IMR-90 (cell line): ENCODE measurements around the gene KLRF1. TPM values are rescaled to one million over a fixed set of nuclear protein-coding genes. Genes with fewer than 3 reads are reported as not detected.

Experiments used
- ATAC-seq: fragments of 200-7000 bp; cut with Tn5 transposase; 2 replicates; pipeline ENCODE4 v1.9.1; 2020; ENCODE audit warnings: low read depth, mild to moderate bottlenecking, moderate library complexity
- BruUV-seq: library from RNA; stranded (reverse); fragments of 400-500 nt; replicated peaks from 2 replicates; lab custom pipeline; 2021; lab: Mats Ljungman, UMichigan
- CTCF ChIA-PET: fragments of 300-600 bp; formaldehyde crosslinking; extraction: SDS; loops from one replicate; lab custom pipeline; 2021; ENCODE audit warnings: antibody characterized with exemption; lab: Yijun Ruan, JAX
- POLR2A ChIA-PET: fragments of 300-600 bp; sonication (Branson Sonifier 250); formaldehyde crosslinking; loops from one replicate; lab custom pipeline; 2022; ENCODE audit warnings: antibody characterized with exemption; ENCODE audit not compliant: unreplicated experiment; lab: Charles Lee
- DNase-seq: peaks from one replicate; pipeline ENCODE4 v3.0.0; 2013
- H2AFZ ChIP-seq: replicated peaks from 2 replicates; pipeline ENCODE3; 2013; ENCODE audit warnings: low read length, mild to moderate bottlenecking; ENCODE audit not compliant: poor library complexity
- H2AK5ac ChIP-seq: 2 replicates; pipeline ENCODE4 v1.6.1; 2013; ENCODE audit warnings: low read depth, low read length, inconsistent platforms
- H2AK9ac ChIP-seq: replicated peaks from 2 replicates; pipeline ENCODE3; 2013; ENCODE audit warnings: mild to moderate bottlenecking, low read depth, low read length, moderate library complexity; ENCODE audit not compliant: poor library complexity
- H2BK120ac ChIP-seq: 2 replicates; pipeline ENCODE4 v1.6.1; 2013; ENCODE audit warnings: low read depth, low read length, inconsistent platforms
- H2BK15ac ChIP-seq: 3 replicates; pipeline ENCODE4 v1.6.1; 2013; ENCODE audit warnings: low read depth, low read length, inconsistent platforms
- H2BK20ac ChIP-seq: 2 replicates; pipeline ENCODE4 v1.6.1; 2013; ENCODE audit warnings: low read depth, mild to moderate bottlenecking, inconsistent platforms, low read length, moderate library complexity
- H2BK5ac ChIP-seq: 2 replicates; pipeline ENCODE4 v1.6.1; 2013; ENCODE audit warnings: mild to moderate bottlenecking, low read depth, low read length, inconsistent platforms; ENCODE audit not compliant: poor library complexity, severe bottlenecking
- H3K14ac ChIP-seq: replicated peaks from 2 replicates; pipeline ENCODE4 v1.6.1; 2013; ENCODE audit warnings: low read depth, low read length, inconsistent platforms
- H3K18ac ChIP-seq: 2 replicates; pipeline ENCODE4 v1.6.1; 2013; ENCODE audit warnings: low read depth, low read length, control low read depth
- H3K23ac ChIP-seq: 2 replicates; pipeline ENCODE4 v1.6.1; 2013; ENCODE audit warnings: low read depth, low read length, inconsistent platforms
- H3K27ac ChIP-seq: 2 replicates; pipeline ENCODE4 v1.5.1; 2013; ENCODE audit warnings: mild to moderate bottlenecking, control low read depth, low read length; ENCODE audit not compliant: insufficient read depth
- H3K27me3 ChIP-seq: 2 replicates; pipeline ENCODE4 v1.6.1; 2013; ENCODE audit warnings: low read length; ENCODE audit not compliant: control insufficient read depth, insufficient read depth
- H3K36me3 ChIP-seq: 2 replicates; pipeline ENCODE4 v1.6.1; 2013; ENCODE audit warnings: low read length, mixed read lengths; ENCODE audit not compliant: control insufficient read depth, insufficient read depth
- H3K4ac ChIP-seq: 2 replicates; pipeline ENCODE4 v1.6.1; 2013; ENCODE audit warnings: low read depth, low read length, inconsistent platforms
- H3K4me1 ChIP-seq: 2 replicates; pipeline ENCODE4 v1.6.1; 2013; ENCODE audit warnings: low read length, mixed read lengths; ENCODE audit not compliant: control insufficient read depth, insufficient read depth
- H3K4me2 ChIP-seq: 2 replicates; pipeline ENCODE4 v1.6.1; 2013; ENCODE audit warnings: low read depth, mild to moderate bottlenecking, control low read depth, low read length, moderate library complexity
- H3K4me3 ChIP-seq: 2 replicates; pipeline ENCODE4 v1.5.1; 2013; ENCODE audit warnings: low read depth, mild to moderate bottlenecking, control low read depth, low read length, moderate library complexity; ENCODE audit not compliant: insufficient read depth
- H3K56ac ChIP-seq: 2 replicates; pipeline ENCODE4 v1.6.1; 2013; ENCODE audit warnings: low read length, inconsistent platforms; ENCODE audit not compliant: insufficient read depth; ENCODE audit errors: extremely low read depth
- H3K79me1 ChIP-seq, 2 experiments: 2 replicates each; pipeline ENCODE4 v1.6.1; 2013; ENCODE audit warnings: low read length in 2 of 2, inconsistent platforms in 1 of 2, low read depth in 1 of 2
- H3K9ac ChIP-seq: 2 replicates; pipeline ENCODE4 v1.6.1; 2013; ENCODE audit warnings: low read depth, low read length, control low read depth
- H3K9me1 ChIP-seq: 2 replicates; pipeline ENCODE4 v1.6.1; 2013; ENCODE audit warnings: low read length, inconsistent platforms; ENCODE audit not compliant: insufficient read depth
- H3K9me3 ChIP-seq: 2 replicates; pipeline ENCODE4 v1.6.1; 2013; ENCODE audit warnings: low read length; ENCODE audit not compliant: control insufficient read depth, insufficient read depth
- H4K20me1 ChIP-seq: 2 replicates; pipeline ENCODE4 v1.6.1; 2013; ENCODE audit warnings: low read length, inconsistent platforms; ENCODE audit not compliant: insufficient read depth
- H4K5ac ChIP-seq: 2 replicates; pipeline ENCODE4 v1.6.1; 2013; ENCODE audit warnings: mild to moderate bottlenecking, low read depth, low read length, control low read depth
- H4K8ac ChIP-seq, 2 experiments: 2 replicates each; pipeline ENCODE4 v1.6.1; 2013; ENCODE audit warnings: low read depth in 2 of 2, low read length in 2 of 2, control low read depth in 1 of 2, inconsistent platforms in 1 of 2
- H4K91ac ChIP-seq: 2 replicates; pipeline ENCODE4 v1.6.1; 2013; ENCODE audit warnings: low read depth, low read length, inconsistent platforms; ENCODE audit not compliant: insufficient read depth
- CHD1 ChIP-seq: IDR thresholded peaks from 2 replicates; pipeline ENCODE4 v1.6.1; 2012; ENCODE audit warnings: low read depth, low read length, improper control_type of control experiment
- FOS ChIP-seq: fragments of 150-350 bp; IDR thresholded peaks from 2 replicates; pipeline ENCODE4 v1.6.1; 2016; ENCODE audit warnings: low read depth, low read length
- USF2 ChIP-seq: fragments of 150-350 bp; IDR thresholded peaks from 2 replicates; pipeline ENCODE4 v1.6.1; 2017; ENCODE audit warnings: mild to moderate bottlenecking, antibody characterized with exemption, low read length, low read depth
- WGBS, 2 experiments: methylation state at CpG; one replicate each; pipeline versions ENCODE4 v1.1.5 to v1.1.7; 2013; ENCODE audit warnings: missing lambda C conversion rate in 2 of 2; ENCODE audit not compliant: insufficient read length in 1 of 2; ENCODE audit errors: extremely low coverage in 2 of 2; 5-methylcytosine and 5-hydroxymethylcytosine counted together
- dilution Hi-C: fragments of 300-500 bp; cut with HindIII; formaldehyde crosslinking; loops from one replicate; pipeline ENCODE4 v1.14.3; 2018; ENCODE audit warnings: low sequenced_read_pairs; ENCODE audit not compliant: unreplicated experiment
- in situ Hi-C: fragments of 300-500 bp; cut with MboI; formaldehyde crosslinking; loops from 3 replicates; pipeline ENCODE4 v1.14.3; 2019; ENCODE audit warnings: low sequenced_read_pairs, inconsistent platforms, mixed read lengths
- intact Hi-C: fragments of 100-400 bp; cut with micrococcal nuclease; formaldehyde crosslinking; loops from 2 replicates; pipeline ENCODE4 v1.10.0; 2022
- polyA plus RNA-seq, 3 experiments: library from polyadenylated mRNA; depleted of rRNA; stranded (reverse); fragments of >200 nt; gene quantifications; 2 replicates each; pipeline ENCODE4 v1.2.3, GENCODE V29; 2012; ENCODE audit warnings: low replicate concordance in 1 of 3
- total RNA-seq: library from RNA; depleted of rRNA; stranded (reverse); fragments of >200 nt; gene quantifications from 2 replicates; pipeline ENCODE4 v1.2.3, GENCODE V29; 2012
- TF ChIP-seq, protein P1 (sequence below): conservative IDR thresholded peaks from 2 replicates; pipeline ENCODE4 v1.5.1; 2012; ENCODE audit warnings: mild to moderate bottlenecking, low read depth, low read length, improper control_type of control experiment

Gene KLRF1
- total and polyA plus RNA-seq, 2 of the 4 experiments (the other 2 are of a cell fraction) = not detected

DNA sequence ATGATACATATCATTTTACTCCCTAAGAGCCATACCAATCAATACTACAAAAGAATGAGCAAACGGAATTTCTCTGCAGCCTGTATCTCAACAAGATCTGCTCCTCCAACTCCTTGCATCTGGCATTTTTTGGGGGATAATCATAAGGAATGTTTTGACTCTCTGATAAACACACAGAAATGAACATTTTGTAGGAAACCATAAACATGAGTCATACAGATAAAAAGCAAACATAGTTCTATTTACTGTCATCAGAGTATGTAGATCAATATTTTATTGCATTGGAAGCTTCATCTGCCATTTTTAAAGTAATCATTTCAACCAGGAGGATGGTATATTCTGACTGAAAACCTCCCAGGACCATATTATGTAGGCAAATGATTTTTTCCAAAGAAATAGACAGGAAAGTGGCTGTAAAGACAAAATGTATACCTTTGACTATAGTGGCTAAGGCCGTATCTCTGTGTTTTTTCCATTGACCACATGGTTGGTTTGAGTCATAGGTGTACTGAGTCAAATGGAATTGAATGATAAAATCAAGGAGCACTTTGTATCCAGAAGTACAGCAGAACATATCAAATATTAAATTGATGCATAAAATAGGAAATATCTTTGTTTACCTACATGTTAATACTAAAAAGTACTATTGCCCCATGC lies 34.2 kb upstream of the KLRF1 start:
- WGBS, 2 experiments = no CpG with 5 or more reads among the region's 2 CpGs
- H4K91ac ChIP-seq = no peak overlapping the region
- ATAC-seq = peak; percentile 89
- H3K18ac ChIP-seq = no peak overlapping the region
- H3K14ac ChIP-seq = no peak overlapping the region
- peak overlapping the region; percentile 83 for H2BK5ac ChIP-seq
- H3K4me1 ChIP-seq = peaks cover 2% of the 10 kb centered on the region; the same call in 1 of the 2 replicates
- no peak overlapping the region for H3K56ac ChIP-seq
- no peak overlapping the region for H2AFZ ChIP-seq
- no TSS peak for BruUV-seq
- H4K20me1 ChIP-seq = no peaks in the 10 kb centered on the region
- H3K9me3 ChIP-seq = no peaks in the 10 kb centered on the region
- dilution Hi-C loops (no loop called here), intact Hi-C loops (no loop called here), in situ Hi-C loops (no loop called here)
- peak overlapping the region; percentile 96; the same call in 1 of the 2 replicates for H2BK20ac ChIP-seq
- H3K4me3 ChIP-seq = no peak overlapping the region
- H3K79me1 ChIP-seq = no peaks in the 10 kb centered on the region
- H3K36me3 ChIP-seq = no peaks in the 10 kb centered on the region
- no peak overlapping the region for H3K23ac ChIP-seq
- H3K9me1 ChIP-seq = 0 out of 2 replicates have a peak, but pooled peaks cover 2% of the 10 kb centered on the region
- peak overlapping the region; percentile 86; the same call in 1 of the 2 replicates for H3K4ac ChIP-seq
- no peak for TF ChIP-seq CHD1
- TF ChIP-seq, protein P1, sequence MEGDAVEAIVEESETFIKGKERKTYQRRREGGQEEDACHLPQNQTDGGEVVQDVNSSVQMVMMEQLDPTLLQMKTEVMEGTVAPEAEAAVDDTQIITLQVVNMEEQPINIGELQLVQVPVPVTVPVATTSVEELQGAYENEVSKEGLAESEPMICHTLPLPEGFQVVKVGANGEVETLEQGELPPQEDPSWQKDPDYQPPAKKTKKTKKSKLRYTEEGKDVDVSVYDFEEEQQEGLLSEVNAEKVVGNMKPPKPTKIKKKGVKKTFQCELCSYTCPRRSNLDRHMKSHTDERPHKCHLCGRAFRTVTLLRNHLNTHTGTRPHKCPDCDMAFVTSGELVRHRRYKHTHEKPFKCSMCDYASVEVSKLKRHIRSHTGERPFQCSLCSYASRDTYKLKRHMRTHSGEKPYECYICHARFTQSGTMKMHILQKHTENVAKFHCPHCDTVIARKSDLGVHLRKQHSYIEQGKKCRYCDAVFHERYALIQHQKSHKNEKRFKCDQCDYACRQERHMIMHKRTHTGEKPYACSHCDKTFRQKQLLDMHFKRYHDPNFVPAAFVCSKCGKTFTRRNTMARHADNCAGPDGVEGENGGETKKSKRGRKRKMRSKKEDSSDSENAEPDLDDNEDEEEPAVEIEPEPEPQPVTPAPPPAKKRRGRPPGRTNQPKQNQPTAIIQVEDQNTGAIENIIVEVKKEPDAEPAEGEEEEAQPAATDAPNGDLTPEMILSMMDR = no peak
- peak; percentile 69 for TF ChIP-seq FOS
- peak; percentile 31; the same call in 1 of the 2 replicates for TF ChIP-seq USF2
- no peak overlapping the region for H3K9ac ChIP-seq
- peak overlapping the region; percentile 10; the same call in 1 of the 2 replicates for H3K4me2 ChIP-seq
- POLR2A ChIA-PET = no interaction called here
- H2BK120ac ChIP-seq = peak overlapping the region; percentile 83
- no peak overlapping the region for H4K5ac ChIP-seq
- peak overlapping the region in 1 of 2 experiments; percentile 4; a peak in 1 of 4 replicates for H4K8ac ChIP-seq
- H2AK5ac ChIP-seq = no peak overlapping the region
- H2AK9ac ChIP-seq = no peak overlapping the region
- CTCF ChIA-PET = no interaction called here
- no peak overlapping the region for H3K27ac ChIP-seq
- peak; percentile 70 for DNase-seq
- H2BK15ac ChIP-seq = no peak overlapping the region
- H3K27me3 ChIP-seq = no peaks in the 10 kb centered on the region
